Endothelial cell (in vitro differentiated cells): ENCODE data around the gene LGR6. TPM values are rescaled to one million over a fixed set of nuclear protein-coding genes. Genes with fewer than 3 reads are reported as not detected.

ENCODE experiments used
- DNase-seq: peaks from one replicate; pipeline ENCODE4 v3.0.0; 2021; ENCODE audit warnings: low spot score
- H3K27ac Mint-ChIP-seq: one replicate; pipeline ENCODE4 v1.8.0; 2021; ENCODE audit warnings: mixed read lengths, inconsistent platforms; ENCODE audit not compliant: unreplicated experiment
- H3K27me3 Mint-ChIP-seq: one replicate; pipeline ENCODE4 v1.8.0; 2021; ENCODE audit warnings: mild to moderate bottlenecking, moderate library complexity, mixed read lengths, inconsistent platforms; ENCODE audit not compliant: unreplicated experiment
- H3K36me3 Mint-ChIP-seq: one replicate; pipeline ENCODE4 v1.8.0; 2021; ENCODE audit warnings: mild to moderate bottlenecking, low read depth, mixed read lengths, inconsistent platforms; ENCODE audit not compliant: unreplicated experiment
- H3K4me1 Mint-ChIP-seq: one replicate; pipeline ENCODE4 v1.8.0; 2021; ENCODE audit warnings: mild to moderate bottlenecking, mixed read lengths, inconsistent platforms; ENCODE audit not compliant: unreplicated experiment
- H3K4me3 Mint-ChIP-seq: one replicate; pipeline ENCODE4 v1.8.0; 2021; ENCODE audit warnings: mild to moderate bottlenecking, mixed read lengths, inconsistent platforms; ENCODE audit not compliant: unreplicated experiment
- H3K9me3 Mint-ChIP-seq: one replicate; pipeline ENCODE4 v1.8.0; 2021; ENCODE audit warnings: mixed read lengths, inconsistent platforms; ENCODE audit not compliant: unreplicated experiment
- CTCF ChIP-seq: fragments of 200-600 bp; sonication (generic); IDR thresholded peaks from one replicate; pipeline ENCODE4 v1.5.0; 2021; ENCODE audit warnings: antibody characterized with exemption; ENCODE audit not compliant: unreplicated experiment
- total RNA-seq: library from RNA; stranded (reverse); fragmentation: NEBNext Ultra II Directional; extraction: Animal tissue kit (Norgen Biotek cat#: 25700); gene quantifications from one replicate; pipeline ENCODE4 v1.2.1, GENCODE V29; 2021; ENCODE audit not compliant: unreplicated experiment

The LGR6 gene
- total RNA-seq, 1 donor from 2014 or later = 0.23 TPM

- Mint-ChIP-seq H3K9me3 (no peaks in the 10 kb centered on the region), H3K27ac (no peak overlapping the region), H3K4me3 (no peak overlapping the region), H3K4me1 (peaks cover 5% of the 10 kb centered on the region), H3K27me3 (peaks cover 8% of the 10 kb centered on the region), H3K36me3 (no peaks in the 10 kb centered on the region)
- DNase-seq = no peak
- TF ChIP-seq CTCF = no peak
Measured at GRCh38 chr1:202286622-202287097, 93.1 kb downstream of the LGR6 start.

GRCh38 chr1:202287196-202287595 lies 93.6 kb downstream of the LGR6 start:
- Mint-ChIP-seq H3K9me3 (no peaks in the 10 kb centered on the region), H3K27ac (no peak overlapping the region), H3K36me3 (no peaks in the 10 kb centered on the region), H3K27me3 (peaks cover 8% of the 10 kb centered on the region), H3K4me1 (peaks cover 4% of the 10 kb centered on the region), H3K4me3 (no peak overlapping the region)
- no peak for DNase-seq
- no peak for TF ChIP-seq CTCF

GRCh38 chr1:202288177-202288576 lies 94.6 kb downstream of the LGR6 start:
- H3K27me3 Mint-ChIP-seq = peaks cover 8% of the 10 kb centered on the region
- DNase-seq = no peak
- no peaks in the 10 kb centered on the region for H3K9me3 Mint-ChIP-seq
- no peak overlapping the region for H3K27ac Mint-ChIP-seq
- no peaks in the 10 kb centered on the region for H3K36me3 Mint-ChIP-seq
- peaks cover 4% of the 10 kb centered on the region for H3K4me1 Mint-ChIP-seq
- no peak overlapping the region for H3K4me3 Mint-ChIP-seq
- TF ChIP-seq CTCF = no peak

- no peaks in the 10 kb centered on the region for H3K36me3 Mint-ChIP-seq
- peaks cover 4% of the 10 kb centered on the region for H3K27me3 Mint-ChIP-seq
- DNase-seq = no peak
- H3K4me3 Mint-ChIP-seq = no peak overlapping the region
- no peak overlapping the region for H3K27ac Mint-ChIP-seq
- H3K9me3 Mint-ChIP-seq = no peaks in the 10 kb centered on the region
- no peak for TF ChIP-seq CTCF
- H3K4me1 Mint-ChIP-seq = peaks cover 4% of the 10 kb centered on the region
Measured at GRCh38 chr1:202289009-202289408, 95.4 kb downstream of the LGR6 start.

- no peak for DNase-seq
- Mint-ChIP-seq H3K27me3 (peaks cover 2% of the 10 kb centered on the region), H3K27ac (no peak overlapping the region), H3K4me1 (peaks cover 4% of the 10 kb centered on the region), H3K36me3 (no peaks in the 10 kb centered on the region), H3K9me3 (no peaks in the 10 kb centered on the region), H3K4me3 (no peak overlapping the region)
- no peak for TF ChIP-seq CTCF
Measured at GRCh38 chr1:202291001-202291400, 97.4 kb downstream of the LGR6 start.
